OCI-LY3 (cell line): ENCODE data around the gene ELMO1.

Source experiments
- CTCF ChIP-seq: fragments of 200-600, 300-600 bp; sonication (generic); IDR thresholded peaks from 2 replicates; pipeline ENCODE4 v1.5.1; 2014; ENCODE audit warnings: antibody characterized with exemption, low read length, low read depth
- EZH2phosphoT487 ChIP-seq: fragments of 200-600 bp; shearing (Covaris generic); IDR thresholded peaks from 2 replicates; pipeline ENCODE4 v1.6.1; 2018; ENCODE audit warnings: antibody characterized with exemption, mixed run types, low read depth

GRCh38 chr7:37424995-37425394, 23.7 kb downstream of the ELMO1 start:
- TF ChIP-seq EZH2phosphoT487 (no peak), CTCF (no peak)
